IMR-90 (cell line): ENCODE measurements around the gene RNF166.

Source experiments
- CEBPB ChIP-seq: IDR thresholded peaks from 2 replicates; pipeline ENCODE4 v1.6.1; 2012; ENCODE audit warnings: low read depth, low read length, improper control_type of control experiment
- CHD1 ChIP-seq: IDR thresholded peaks from 2 replicates; pipeline ENCODE4 v1.6.1; 2012; ENCODE audit warnings: low read depth, low read length, improper control_type of control experiment
- CTCF ChIP-seq: conservative IDR thresholded peaks from 2 replicates; pipeline ENCODE4 v1.5.1; 2012; ENCODE audit warnings: mild to moderate bottlenecking, low read depth, low read length, improper control_type of control experiment
- ELK1 ChIP-seq: fragments of 150-350 bp; IDR thresholded peaks from 2 replicates; pipeline ENCODE4 v1.6.1; 2016; ENCODE audit warnings: low read depth, mild to moderate bottlenecking, low read length, moderate library complexity, borderline replicate concordance
- FOS ChIP-seq: fragments of 150-350 bp; IDR thresholded peaks from 2 replicates; pipeline ENCODE4 v1.6.1; 2016; ENCODE audit warnings: low read depth, low read length
- MAZ ChIP-seq: IDR thresholded peaks from 2 replicates; pipeline ENCODE4 v1.6.1; 2012; ENCODE audit warnings: low read depth, mild to moderate bottlenecking, low read length, improper control_type of control experiment, moderate library complexity, borderline replicate concordance
- MXI1 ChIP-seq: IDR thresholded peaks from 2 replicates; pipeline ENCODE4 v1.6.1; 2012; ENCODE audit warnings: low read depth, mild to moderate bottlenecking, low read length, moderate library complexity, borderline replicate concordance
- POLR2A ChIP-seq: IDR thresholded peaks from 2 replicates; pipeline ENCODE4 v1.6.1; 2012; ENCODE audit warnings: mild to moderate bottlenecking, low read depth, low read length
- RAD21 ChIP-seq: IDR thresholded peaks from 2 replicates; pipeline ENCODE4 v1.6.1; 2012; ENCODE audit warnings: low read length, improper control_type of control experiment

- no peak for TF ChIP-seq CTCF
- no peak for TF ChIP-seq CHD1
- TF ChIP-seq MXI1: no peak
- TF ChIP-seq RAD21: no peak
- TF ChIP-seq POLR2A: no peak
- no peak for TF ChIP-seq ELK1
- no peak for TF ChIP-seq FOS
- no peak for TF ChIP-seq MAZ
- TF ChIP-seq CEBPB: no peak
These were observed 33.9 kb upstream of the RNF166 start for GRCh38 chr16:88739977-88740726.
